ENCODE results near the gene KRTAP12-1.

KRTAP12-1 gene

GRCh38 chr21:44708866-44709425 is 27.0 kb upstream of the KRTAP12-1 start:
- TF ChIP-seq SNAI2 (CRISPR knock-in tag; IDR thresholded peaks at IDR 0.05) (no peak), CSRNP3 (CRISPR knock-in tag; IDR thresholded peaks at IDR 0.05) (no peak), CSDC2 (CRISPR knock-in tag; IDR thresholded peaks at IDR 0.05) (no peak), PATZ1 (CRISPR knock-in tag; IDR thresholded peaks at IDR 0.05; ENCODE audit: borderline replicate concordance) (no peak), ISL1 (CRISPR knock-in tag; IDR thresholded peaks at IDR 0.05) (no peak), BACH2 (CRISPR knock-in tag; IDR thresholded peaks at IDR 0.05; ENCODE audit: borderline replicate concordance) (no peak), ARNTL (CRISPR knock-in tag; IDR thresholded peaks at IDR 0.05; ENCODE audit: borderline replicate concordance, low read depth) (no peak), POU6F1 (CRISPR knock-in tag; IDR thresholded peaks at IDR 0.05; ENCODE audit: borderline replicate concordance, low read depth) (no peak), PPARA (CRISPR knock-in tag; IDR thresholded peaks at IDR 0.05; ENCODE audit: borderline replicate concordance) (no peak), ZNF70 (CRISPR knock-in tag; IDR thresholded peaks at IDR 0.05) (no peak), TOX (CRISPR knock-in tag; IDR thresholded peaks at IDR 0.05; ENCODE audit: borderline replicate concordance) (no peak), GLIS3 (CRISPR knock-in tag; IDR thresholded peaks at IDR 0.05) (no peak), ZNF8 (CRISPR knock-in tag; IDR thresholded peaks at IDR 0.05) (no peak)
- no peak for ATAC-seq

GRCh38 chr21:44708213-44708865 is 26.4 kb upstream of the KRTAP12-1 start:
- TF ChIP-seq OSR1 (CRISPR knock-in tag; IDR thresholded peaks at IDR 0.05), result no peak
- no peak for TF ChIP-seq GLIS3 (CRISPR knock-in tag; IDR thresholded peaks at IDR 0.05)
- no peak for TF ChIP-seq ISL1 (CRISPR knock-in tag; IDR thresholded peaks at IDR 0.05)
- no peak for TF ChIP-seq SNAI2 (CRISPR knock-in tag; IDR thresholded peaks at IDR 0.05)
- no peak for TF ChIP-seq BACH2 (CRISPR knock-in tag; IDR thresholded peaks at IDR 0.05; ENCODE audit: borderline replicate concordance)
- TF ChIP-seq ZC3H10 (CRISPR knock-in tag; IDR thresholded peaks at IDR 0.05), result no peak
- no peak for TF ChIP-seq RARB (CRISPR knock-in tag; IDR thresholded peaks at IDR 0.05)
- no peak for TF ChIP-seq CSRNP3 (CRISPR knock-in tag; IDR thresholded peaks at IDR 0.05)
- no peak for TF ChIP-seq PPARA (CRISPR knock-in tag; IDR thresholded peaks at IDR 0.05; ENCODE audit: borderline replicate concordance)
- no peak for TF ChIP-seq TCF4 (CRISPR knock-in tag; IDR thresholded peaks at IDR 0.05; ENCODE audit: borderline replicate concordance)
- no peak for TF ChIP-seq ZNF70 (CRISPR knock-in tag; IDR thresholded peaks at IDR 0.05)
- no peak for TF ChIP-seq TSHZ2 (CRISPR knock-in tag; IDR thresholded peaks at IDR 0.05)
- TF ChIP-seq ZNF8 (CRISPR knock-in tag; IDR thresholded peaks at IDR 0.05), result no peak
- ATAC-seq, result no peak

Data from SK-N-SH treated with all-trans-retinoic acid at 6 μM for 48 hours (cell line).